ENCODE measurements around the gene LYPD6B.

DNA sequence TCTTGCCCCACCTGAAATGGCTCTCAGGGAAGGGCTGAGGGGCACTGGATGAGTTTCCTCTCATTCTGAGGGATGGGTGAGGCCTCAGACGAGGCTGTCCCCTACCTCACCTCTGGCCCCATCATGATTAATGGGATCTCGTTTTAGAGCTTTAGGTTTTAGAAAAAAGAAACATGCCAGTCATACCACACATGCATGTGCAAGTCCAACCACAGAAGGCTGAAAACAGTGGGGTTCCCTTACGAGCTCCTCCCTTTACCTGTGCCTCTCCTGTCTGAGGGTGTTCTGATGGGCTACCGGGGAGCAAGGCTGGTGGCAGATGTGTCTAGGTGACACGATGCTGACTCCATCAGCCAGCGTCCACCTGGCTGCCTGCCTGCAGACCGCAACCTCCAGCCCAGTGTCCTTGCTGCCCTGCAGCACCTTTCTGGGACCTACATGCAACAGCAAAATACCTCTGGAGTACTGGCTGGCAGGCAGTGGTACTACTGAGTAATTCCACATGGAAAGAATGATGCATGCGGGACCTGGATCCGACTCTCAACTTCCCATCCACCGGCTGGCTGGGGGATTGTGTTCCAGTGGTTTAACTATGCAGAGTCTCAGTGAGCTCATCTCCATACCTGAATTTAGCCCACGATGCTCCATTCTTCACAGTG lies 9.1 kb upstream of the LYPD6B start:
- TF ChIP-seq, protein P1, sequence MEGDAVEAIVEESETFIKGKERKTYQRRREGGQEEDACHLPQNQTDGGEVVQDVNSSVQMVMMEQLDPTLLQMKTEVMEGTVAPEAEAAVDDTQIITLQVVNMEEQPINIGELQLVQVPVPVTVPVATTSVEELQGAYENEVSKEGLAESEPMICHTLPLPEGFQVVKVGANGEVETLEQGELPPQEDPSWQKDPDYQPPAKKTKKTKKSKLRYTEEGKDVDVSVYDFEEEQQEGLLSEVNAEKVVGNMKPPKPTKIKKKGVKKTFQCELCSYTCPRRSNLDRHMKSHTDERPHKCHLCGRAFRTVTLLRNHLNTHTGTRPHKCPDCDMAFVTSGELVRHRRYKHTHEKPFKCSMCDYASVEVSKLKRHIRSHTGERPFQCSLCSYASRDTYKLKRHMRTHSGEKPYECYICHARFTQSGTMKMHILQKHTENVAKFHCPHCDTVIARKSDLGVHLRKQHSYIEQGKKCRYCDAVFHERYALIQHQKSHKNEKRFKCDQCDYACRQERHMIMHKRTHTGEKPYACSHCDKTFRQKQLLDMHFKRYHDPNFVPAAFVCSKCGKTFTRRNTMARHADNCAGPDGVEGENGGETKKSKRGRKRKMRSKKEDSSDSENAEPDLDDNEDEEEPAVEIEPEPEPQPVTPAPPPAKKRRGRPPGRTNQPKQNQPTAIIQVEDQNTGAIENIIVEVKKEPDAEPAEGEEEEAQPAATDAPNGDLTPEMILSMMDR (conservative IDR thresholded peaks at IDR 0.05; ENCODE audit: low read length), result no peak
- no peak for TF ChIP-seq EZH2phosphoT487 (IDR thresholded peaks at IDR 0.05; ENCODE audit: borderline replicate concordance)

Data from Loucy (cell line).